WI38 (cell line): ENCODE measurements around the gene PKD1L1.
A peak's percentile ranks its signal among the peaks of the same experiment; 100 is the strongest.
"Not testable (repeated sequence)": the region's sequence is repeated elsewhere in the genome, so short reads cannot be mapped to it uniquely, and the experiment has no call there.

Source experiments
- H3K4me3 ChIP-seq: 2 replicates; pipeline ENCODE4 v1.5.1; 2011; ENCODE audit warnings: low read depth, mild to moderate bottlenecking, control low read depth, low read length
- TF ChIP-seq, protein P1 (sequence below): IDR thresholded peaks from 2 replicates; pipeline ENCODE4 v1.5.1; 2012; ENCODE audit warnings: low read depth, mild to moderate bottlenecking, control low read depth, low read length

Gene PKD1L1

DNA sequence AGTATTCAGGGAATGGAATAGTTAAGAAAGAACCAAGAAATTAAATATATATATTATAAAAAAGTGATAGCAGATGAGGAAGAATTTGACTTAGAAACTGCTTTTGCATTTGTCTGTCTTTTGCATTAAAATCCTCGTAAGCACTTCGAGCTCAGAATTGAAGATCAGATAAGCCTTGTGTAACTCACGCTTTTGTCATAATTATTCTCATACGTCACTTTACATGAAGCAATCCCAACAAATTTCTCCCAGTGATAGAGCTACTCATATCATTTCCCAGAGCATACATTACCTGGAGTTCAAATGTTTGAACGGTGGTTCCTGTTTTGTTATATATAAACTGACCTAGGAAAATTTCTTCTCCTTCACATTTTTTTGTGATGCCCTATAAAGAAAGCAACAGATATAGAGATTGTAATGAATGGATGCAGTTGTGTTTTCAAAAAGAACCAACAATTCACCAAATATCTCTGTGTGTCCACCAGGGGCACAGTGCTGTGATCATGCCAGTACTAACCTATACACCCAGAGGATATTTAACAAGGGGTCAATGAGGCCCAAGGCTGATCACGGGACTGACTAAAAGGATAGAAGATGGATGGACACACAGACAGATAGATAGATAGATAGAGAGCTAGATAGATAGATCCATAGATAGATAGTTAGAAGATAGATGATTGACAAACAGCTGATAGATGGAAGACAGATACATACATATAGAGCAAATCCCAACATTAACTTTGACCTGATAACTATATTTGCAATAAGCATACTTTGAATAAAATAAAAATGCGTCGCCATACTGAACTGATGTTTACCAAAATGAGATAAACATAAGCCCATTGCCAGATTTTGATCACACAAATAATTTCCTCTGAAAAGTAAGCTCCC lies 40.5 kb upstream of the PKD1L1 start:
- H3K4me3 ChIP-seq: no peak overlapping the region
- TF ChIP-seq, protein P1, sequence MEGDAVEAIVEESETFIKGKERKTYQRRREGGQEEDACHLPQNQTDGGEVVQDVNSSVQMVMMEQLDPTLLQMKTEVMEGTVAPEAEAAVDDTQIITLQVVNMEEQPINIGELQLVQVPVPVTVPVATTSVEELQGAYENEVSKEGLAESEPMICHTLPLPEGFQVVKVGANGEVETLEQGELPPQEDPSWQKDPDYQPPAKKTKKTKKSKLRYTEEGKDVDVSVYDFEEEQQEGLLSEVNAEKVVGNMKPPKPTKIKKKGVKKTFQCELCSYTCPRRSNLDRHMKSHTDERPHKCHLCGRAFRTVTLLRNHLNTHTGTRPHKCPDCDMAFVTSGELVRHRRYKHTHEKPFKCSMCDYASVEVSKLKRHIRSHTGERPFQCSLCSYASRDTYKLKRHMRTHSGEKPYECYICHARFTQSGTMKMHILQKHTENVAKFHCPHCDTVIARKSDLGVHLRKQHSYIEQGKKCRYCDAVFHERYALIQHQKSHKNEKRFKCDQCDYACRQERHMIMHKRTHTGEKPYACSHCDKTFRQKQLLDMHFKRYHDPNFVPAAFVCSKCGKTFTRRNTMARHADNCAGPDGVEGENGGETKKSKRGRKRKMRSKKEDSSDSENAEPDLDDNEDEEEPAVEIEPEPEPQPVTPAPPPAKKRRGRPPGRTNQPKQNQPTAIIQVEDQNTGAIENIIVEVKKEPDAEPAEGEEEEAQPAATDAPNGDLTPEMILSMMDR: peak; percentile 27; the same call in 1 of the 2 replicates

DNA sequence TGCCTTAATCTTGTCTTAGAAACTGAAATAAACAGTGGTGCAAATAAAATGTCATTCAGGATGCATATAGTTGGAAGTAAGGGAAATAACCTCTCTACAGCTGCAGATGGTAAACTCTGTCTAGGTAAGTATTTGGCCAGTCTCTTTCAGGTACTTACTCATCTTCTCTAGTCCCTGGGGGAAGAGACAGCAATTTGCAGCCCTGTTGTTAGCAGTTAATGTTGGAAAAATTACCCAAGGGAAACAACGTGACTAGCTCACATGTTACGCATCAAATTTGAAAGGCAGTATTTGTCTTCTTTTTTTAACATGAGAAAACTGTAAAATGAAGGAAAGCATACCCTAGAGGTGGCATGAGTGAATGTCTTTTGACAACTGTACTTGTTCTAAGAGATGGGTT lies 34.3 kb upstream of the PKD1L1 start:
- H3K4me3 ChIP-seq: no peak overlapping the region
- TF ChIP-seq, protein P1: no peak

DNA sequence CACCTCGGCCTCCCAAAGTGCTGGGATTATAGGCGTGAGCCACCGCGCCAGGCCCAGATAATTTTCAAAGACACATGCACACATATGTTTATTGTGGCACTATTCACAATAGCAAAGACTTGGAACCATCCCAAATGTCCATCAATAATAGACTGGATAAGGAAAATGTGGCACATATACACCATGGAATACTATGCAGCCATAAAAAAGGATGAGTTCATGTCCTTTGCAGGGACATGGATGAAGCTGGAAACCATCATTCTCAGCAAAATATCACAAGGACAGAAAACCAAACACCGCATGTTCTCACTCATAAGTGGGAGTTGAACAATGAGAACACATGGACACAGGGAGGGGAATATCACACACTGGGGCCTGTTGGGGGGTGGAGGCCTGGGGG lies 32.4 kb upstream of the PKD1L1 start:
- H3K4me3 ChIP-seq: not testable (repeated sequence)

DNA sequence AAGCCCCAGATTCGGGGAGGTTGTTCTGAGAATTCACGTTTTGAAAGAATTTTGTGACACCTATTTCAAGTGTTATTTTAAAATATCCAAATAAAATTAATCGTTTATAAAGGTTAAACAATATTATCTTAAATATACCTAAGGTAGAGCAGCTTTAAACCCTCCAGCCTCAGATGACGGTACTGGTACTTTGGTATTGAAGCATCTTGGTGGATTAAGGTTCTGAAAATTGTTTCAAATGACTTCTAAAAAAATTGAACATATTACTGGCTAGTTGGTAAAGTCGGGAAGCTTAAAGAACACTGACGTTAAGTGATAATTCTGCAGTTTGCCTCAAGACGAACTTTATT lies 31.5 kb upstream of the PKD1L1 start:
- TF ChIP-seq, protein P1: no peak
- peak overlapping the region; percentile 71 for H3K4me3 ChIP-seq

DNA sequence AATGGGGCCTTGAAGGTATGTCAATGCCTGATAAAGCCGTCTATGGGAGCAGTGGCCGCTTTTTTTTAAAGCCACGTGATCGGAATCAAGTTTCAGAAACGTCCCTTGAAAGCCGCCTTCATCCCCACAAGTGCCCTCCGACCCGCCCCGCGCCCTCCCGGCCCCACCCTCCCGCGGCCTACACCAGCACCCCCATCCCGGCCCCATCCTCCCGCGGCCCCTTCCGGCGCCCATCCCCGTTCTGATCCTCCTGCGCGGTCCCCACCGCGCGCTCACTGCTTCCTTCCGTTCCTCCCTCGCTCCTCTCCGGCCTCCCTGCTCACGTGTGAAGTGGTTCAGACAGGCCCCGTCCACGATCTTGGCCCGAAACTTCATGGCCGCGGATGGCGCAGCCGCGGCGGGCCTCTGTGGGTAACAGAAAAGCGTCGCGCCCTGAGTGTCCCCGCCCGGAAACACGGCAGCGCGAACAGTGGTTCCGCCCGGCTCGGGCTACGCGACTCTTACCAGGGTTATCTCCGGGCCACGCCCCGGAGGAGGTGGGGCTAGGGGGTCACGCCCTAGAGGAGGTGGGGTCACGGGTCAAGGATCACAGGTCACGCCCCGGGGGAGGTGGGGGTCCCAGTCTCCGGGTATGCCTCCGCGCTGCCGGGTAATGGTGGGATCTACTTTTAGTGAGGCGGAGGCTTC lies 31.0 kb upstream of the PKD1L1 start, which contains the start of gene HUS1:
TSS of gene HUS1 (minus strand) at position 471 of the 687 bp plus-strand sequence. CDS start at position 375, 96 bp downstream.
- TF ChIP-seq, protein P1: no peak
- H3K4me3 ChIP-seq: peak within 1 kb of the TSS; percentile 71

GRCh38 chr7:47978790-47979144 lies 30.5 kb upstream of the PKD1L1 start:
- peak overlapping the region; percentile 71 for H3K4me3 ChIP-seq
- TF ChIP-seq, protein P1: no peak

GRCh38 chr7:47973739-47974138 lies 25.5 kb upstream of the PKD1L1 start:
- TF ChIP-seq, protein P1: no peak
- H3K4me3 ChIP-seq: no peak overlapping the region
